CD8-positive, alpha-beta memory T cell (primary cell): ENCODE measurements around the gene HBG1. TPM values are rescaled to one million over a fixed set of nuclear protein-coding genes. Genes with fewer than 3 reads are reported as not detected.
A peak's percentile ranks its signal among the peaks of the same experiment; 100 is the strongest.

ENCODE experiments used
- CTCF ChIA-PET: fragments of 350-600 bp; sonication (Branson Sonifier 250); formaldehyde crosslinking; loops from one replicate; lab custom pipeline; 2021; ENCODE audit warnings: antibody characterized with exemption; lab: Charles Lee
- POLR2A ChIA-PET: fragments of 350-600 bp; sonication (Branson Sonifier 250); formaldehyde crosslinking; loops from one replicate; lab custom pipeline; 2021; ENCODE audit warnings: antibody characterized with exemption; lab: Charles Lee
- DNase-seq, 5 donors: peaks; one replicate each; pipeline versions ENCODE4 v3.0.0 to v3.0.0-alpha.2; 2020 to 2022; ENCODE audit warnings: mixed read lengths in 1 of 5
- H3K27ac ChIP-seq: one replicate; pipeline ENCODE4 v1.7.0; 2013; ENCODE audit warnings: low read depth, mild to moderate bottlenecking, low read length, moderate library complexity
- H3K27me3 ChIP-seq: 2 replicates; pipeline ENCODE4 v1.7.0; 2013; ENCODE audit warnings: low read length, mild to moderate bottlenecking; ENCODE audit not compliant: insufficient read depth, poor library complexity, severe bottlenecking
- H3K36me3 ChIP-seq: 2 replicates; pipeline ENCODE4 v1.7.0; 2013; ENCODE audit warnings: mild to moderate bottlenecking, low read length, moderate library complexity; ENCODE audit not compliant: insufficient read depth
- H3K4me1 ChIP-seq: 2 replicates; pipeline ENCODE4 v1.7.0; 2013; ENCODE audit warnings: mild to moderate bottlenecking, low read length, moderate library complexity; ENCODE audit not compliant: insufficient read depth
- H3K4me3 ChIP-seq: 2 replicates; pipeline ENCODE4 v1.7.0; 2013; ENCODE audit warnings: mild to moderate bottlenecking, low read length
- H3K9me3 ChIP-seq: 2 replicates; pipeline ENCODE4 v1.7.0; 2013; ENCODE audit warnings: mild to moderate bottlenecking, low read length
- H3K27ac Mint-ChIP-seq, 8 donors: one replicate each; pipeline ENCODE4 v1.8.0; 2020 to 2021; ENCODE audit warnings: mixed read lengths in 8 of 8, mild to moderate bottlenecking in 6 of 8, inconsistent platforms in 3 of 8, moderate library complexity in 3 of 8
- H3K27me3 Mint-ChIP-seq, 2 donors: one replicate each; pipeline ENCODE4 v1.8.0; 2020 to 2021; ENCODE audit warnings: mixed read lengths in 2 of 2, mild to moderate bottlenecking in 1 of 2, moderate library complexity in 1 of 2
- H3K36me3 Mint-ChIP-seq, 3 donors: one replicate each; pipeline ENCODE4 v1.8.0; 2020 to 2021; ENCODE audit warnings: mixed read lengths in 3 of 3, inconsistent platforms in 1 of 3, mild to moderate bottlenecking in 1 of 3
- H3K4me1 Mint-ChIP-seq, 3 donors: one replicate each; pipeline ENCODE4 v1.8.0; 2020 to 2021; ENCODE audit warnings: mixed read lengths in 3 of 3, inconsistent platforms in 1 of 3, mild to moderate bottlenecking in 1 of 3
- H3K4me3 Mint-ChIP-seq, 7 donors: one replicate each; pipeline ENCODE4 v1.8.0; 2020 to 2021; ENCODE audit warnings: mixed read lengths in 7 of 7, mild to moderate bottlenecking in 6 of 7, moderate library complexity in 4 of 7, inconsistent platforms in 2 of 7
- H3K9me3 Mint-ChIP-seq, 5 donors: one replicate each; pipeline ENCODE4 v1.8.0; 2020 to 2022; ENCODE audit warnings: mixed read lengths in 5 of 5, mild to moderate bottlenecking in 3 of 5, moderate library complexity in 2 of 5, inconsistent platforms in 1 of 5
- polyA plus RNA-seq: library from polyadenylated mRNA; unstranded; fragments of 300-500 nt; fragmentation: Illumina TruSeq; gene quantifications from one replicate; pipeline ENCODE4 v1.2.3, GENCODE V29; 2021
- total RNA-seq, 2 experiments: library from RNA; stranded (reverse); gene quantifications; one replicate each; pipeline ENCODE4 v1.2.3, GENCODE V29; 2021

Gene HBG1
- total and polyA plus RNA-seq, 3 experiments from 2014 or later, result not detected

- DNase-seq, result no peak
- ChIA-PET POLR2A (no interaction called here), CTCF (no interaction called here)
- H3K4me3 Mint-ChIP-seq, result no peak overlapping the region
- H3K27ac Mint-ChIP-seq, result no peak overlapping the region
- Histone ChIP-seq H3K9me3 (no peaks in the 10 kb centered on the region), H3K4me1 (no peaks in the 10 kb centered on the region), H3K27ac (peak overlapping the region; percentile 44), H3K4me3 (no peak overlapping the region), H3K27me3 (no peaks in the 10 kb centered on the region), H3K36me3 (no peaks in the 10 kb centered on the region)
- no peaks in the 10 kb centered on the region for H3K4me1 Mint-ChIP-seq
- H3K9me3 Mint-ChIP-seq, result peaks cover 0 to 3% (median 0%) of the 10 kb centered on the region in 5 donors
- no peaks in the 10 kb centered on the region for H3K36me3 Mint-ChIP-seq
- peaks cover 0 to 3% of the 10 kb centered on the region in 2 donors for H3K27me3 Mint-ChIP-seq
Measured at GRCh38 chr11:5272395-5273017, 22.8 kb upstream of the HBG1 start.

- peaks cover 0 to 3% (median 0%) of the 10 kb centered on the region in 5 donors for H3K9me3 Mint-ChIP-seq
- H3K36me3 Mint-ChIP-seq, result no peaks in the 10 kb centered on the region
- CTCF ChIA-PET, result no interaction called here
Measured at GRCh38 chr11:5269715-5270147, 20.1 kb upstream of the HBG1 start, which contains the start of gene HBE1. Gene HBE1, minus strand, starts transcription at chr11:5269945. Its CDS starts 55 bp downstream, at chr11:5269890.

GRCh38 chr11:5267033-5267563 is 17.4 kb upstream of the HBG1 start:
- no peak overlapping the region for H3K4me3 Mint-ChIP-seq
- H3K4me1 Mint-ChIP-seq, result no peaks in the 10 kb centered on the region
- H3K27me3 ChIP-seq, result no peaks in the 10 kb centered on the region
- H3K36me3 Mint-ChIP-seq, result no peaks in the 10 kb centered on the region
- DNase-seq, result no peak
- H3K36me3 ChIP-seq, result no peaks in the 10 kb centered on the region
- H3K9me3 ChIP-seq, result no peaks in the 10 kb centered on the region
- no peak overlapping the region for H3K27ac ChIP-seq
- no peak overlapping the region for H3K4me3 ChIP-seq
- H3K27ac Mint-ChIP-seq, result no peak overlapping the region
- H3K27me3 Mint-ChIP-seq, result no peaks in the 10 kb centered on the region
- no peaks in the 10 kb centered on the region for H3K4me1 ChIP-seq
- ChIA-PET CTCF (no interaction called here), POLR2A (no interaction called here)
- peaks cover 0 to 3% (median 0%) of the 10 kb centered on the region in 5 donors for H3K9me3 Mint-ChIP-seq

More at GRCh38 chr11:5269715-5270147, 20.1 kb upstream of the HBG1 start, which contains the start of gene HBE1:
- Mint-ChIP-seq H3K27me3 (no peaks in the 10 kb centered on the region), H3K4me1 (no peaks in the 10 kb centered on the region), H3K27ac (no peak within 1 kb of the TSS), H3K4me3 (no peak within 1 kb of the TSS)
- DNase-seq, result no peak
- Histone ChIP-seq H3K36me3 (no peaks in the 10 kb centered on the region), H3K4me3 (no peak within 1 kb of the TSS), H3K4me1 (no peaks in the 10 kb centered on the region), H3K9me3 (no peaks in the 10 kb centered on the region), H3K27ac (no peak within 1 kb of the TSS), H3K27me3 (no peaks in the 10 kb centered on the region)
- POLR2A ChIA-PET, result no interaction called here

GRCh38 chr11:5266609-5267008 is 17.0 kb upstream of the HBG1 start:
- Mint-ChIP-seq H3K4me3 (no peak overlapping the region), H3K4me1 (no peaks in the 10 kb centered on the region), H3K36me3 (no peaks in the 10 kb centered on the region), H3K27ac (no peak overlapping the region), H3K9me3 (peaks cover 0 to 3% (median 0%) of the 10 kb centered on the region in 5 donors), H3K27me3 (no peaks in the 10 kb centered on the region)
- POLR2A ChIA-PET, result no interaction called here
- H3K4me1 ChIP-seq, result no peaks in the 10 kb centered on the region
- CTCF ChIA-PET, result no interaction called here
- H3K4me3 ChIP-seq, result no peak overlapping the region
- H3K36me3 ChIP-seq, result no peaks in the 10 kb centered on the region
- H3K27ac ChIP-seq, result no peak overlapping the region
- H3K27me3 ChIP-seq, result no peaks in the 10 kb centered on the region
- no peaks in the 10 kb centered on the region for H3K9me3 ChIP-seq
- DNase-seq, result no peak

- H3K4me1 ChIP-seq, result no peaks in the 10 kb centered on the region
- H3K9me3 Mint-ChIP-seq, result peaks cover 0 to 3% (median 0%) of the 10 kb centered on the region in 5 donors
- no peaks in the 10 kb centered on the region for H3K27me3 Mint-ChIP-seq
- H3K4me3 ChIP-seq, result no peak overlapping the region
- no peaks in the 10 kb centered on the region for H3K36me3 ChIP-seq
- no peak overlapping the region for H3K27ac Mint-ChIP-seq
- H3K36me3 Mint-ChIP-seq, result no peaks in the 10 kb centered on the region
- H3K27ac ChIP-seq, result no peak overlapping the region
- DNase-seq, result no peak
- no peaks in the 10 kb centered on the region for H3K9me3 ChIP-seq
- H3K4me3 Mint-ChIP-seq, result no peak overlapping the region
- H3K27me3 ChIP-seq, result no peaks in the 10 kb centered on the region
- no peaks in the 10 kb centered on the region for H3K4me1 Mint-ChIP-seq
- POLR2A ChIA-PET, result no interaction called here
- CTCF ChIA-PET, result no interaction called here
Measured at GRCh38 chr11:5265832-5266231, 16.2 kb upstream of the HBG1 start.

GRCh38 chr11:5258543-5259262 is 9.0 kb upstream of the HBG1 start:
- Histone ChIP-seq H3K27ac (no peak overlapping the region), H3K9me3 (no peaks in the 10 kb centered on the region), H3K36me3 (no peaks in the 10 kb centered on the region), H3K27me3 (no peaks in the 10 kb centered on the region), H3K4me3 (no peak overlapping the region), H3K4me1 (no peaks in the 10 kb centered on the region)
- Mint-ChIP-seq H3K36me3 (no peaks in the 10 kb centered on the region), H3K4me1 (no peaks in the 10 kb centered on the region), H3K9me3 (peaks cover 4 to 14% (median 9%) of the 10 kb centered on the region in 5 donors), H3K4me3 (no peak overlapping the region), H3K27ac (no peak overlapping the region), H3K27me3 (peaks cover 0 to 9% of the 10 kb centered on the region in 2 donors)
- ChIA-PET CTCF (no interaction called here), POLR2A (no interaction called here)
- DNase-seq, result no peak

GRCh38 chr11:5257296-5257695 is 7.6 kb upstream of the HBG1 start:
- H3K36me3 Mint-ChIP-seq, result no peaks in the 10 kb centered on the region
- no peak for DNase-seq
- ChIA-PET POLR2A (no interaction called here), CTCF (no interaction called here)
- H3K27me3 ChIP-seq, result no peaks in the 10 kb centered on the region
- H3K27ac ChIP-seq, result no peak overlapping the region
- H3K4me3 Mint-ChIP-seq, result no peak overlapping the region
- no peaks in the 10 kb centered on the region for H3K4me1 Mint-ChIP-seq
- no peak overlapping the region for H3K27ac Mint-ChIP-seq
- H3K36me3 ChIP-seq, result no peaks in the 10 kb centered on the region
- no peaks in the 10 kb centered on the region for H3K4me1 ChIP-seq
- H3K9me3 ChIP-seq, result no peaks in the 10 kb centered on the region
- no peak overlapping the region for H3K4me3 ChIP-seq
- peaks cover 0 to 10% of the 10 kb centered on the region in 2 donors for H3K27me3 Mint-ChIP-seq
- peaks cover 4 to 14% (median 10%) of the 10 kb centered on the region in 5 donors for H3K9me3 Mint-ChIP-seq
